Activated naive CD8-positive, alpha-beta T cell treated with anti-CD3 and anti-CD28 coated beads, Interleukin-2, amount 50 U/mL, for 24 hours (primary cell): ENCODE results near the gene PRX.

ENCODE experiments used
- ATAC-seq: fragments of 150-1000 bp; cut with Tn5 transposase; one replicate; pipeline ENCODE4 v1.10.0; 2021
- DNase-seq: peaks from one replicate; pipeline ENCODE4 v3.0.0; 2021
- H3K27ac Mint-ChIP-seq: one replicate; pipeline ENCODE4 v1.8.0; 2021; ENCODE audit warnings: mild to moderate bottlenecking, mixed read lengths
- H3K27me3 Mint-ChIP-seq: one replicate; pipeline ENCODE4 v1.8.0; 2021; ENCODE audit warnings: mixed read lengths
- H3K36me3 Mint-ChIP-seq: one replicate; pipeline ENCODE4 v1.8.0; 2021; ENCODE audit warnings: low read depth, mixed read lengths
- H3K4me1 Mint-ChIP-seq: one replicate; pipeline ENCODE4 v1.8.0; 2021; ENCODE audit warnings: mixed read lengths
- H3K4me3 Mint-ChIP-seq: one replicate; pipeline ENCODE4 v1.8.0; 2021; ENCODE audit warnings: mild to moderate bottlenecking, moderate library complexity, mixed read lengths
- H3K9me3 Mint-ChIP-seq: one replicate; pipeline ENCODE4 v1.8.0; 2021; ENCODE audit warnings: mixed read lengths

The PRX gene

GRCh38 chr19:40360708-40361241 lies 52.4 kb downstream of the PRX start:
- ATAC-seq (no peak), DNase-seq (no peak)
- no peaks in the 10 kb centered on the region for H3K27me3 Mint-ChIP-seq
- H3K4me1 Mint-ChIP-seq, result peaks cover 28% of the 10 kb centered on the region
- H3K4me3 Mint-ChIP-seq, result no peak overlapping the region
- no peak overlapping the region for H3K27ac Mint-ChIP-seq
- H3K9me3 Mint-ChIP-seq, result no peaks in the 10 kb centered on the region
- H3K36me3 Mint-ChIP-seq, result peaks cover 7% of the 10 kb centered on the region

GRCh38 chr19:40360020-40360707 lies 53.0 kb downstream of the PRX start:
- H3K36me3 Mint-ChIP-seq, result peaks cover 7% of the 10 kb centered on the region
- ATAC-seq (no peak), DNase-seq (no peak)
- H3K27me3 Mint-ChIP-seq, result no peaks in the 10 kb centered on the region
- H3K27ac Mint-ChIP-seq, result no peak overlapping the region
- peaks cover 25% of the 10 kb centered on the region for H3K4me1 Mint-ChIP-seq
- H3K9me3 Mint-ChIP-seq, result no peaks in the 10 kb centered on the region
- H3K4me3 Mint-ChIP-seq, result no peak overlapping the region

- no peaks in the 10 kb centered on the region for H3K27me3 Mint-ChIP-seq
- H3K4me3 Mint-ChIP-seq, result no peak overlapping the region
- DNase-seq (no peak), ATAC-seq (peak; percentile 40)
- peaks cover 20% of the 10 kb centered on the region for H3K4me1 Mint-ChIP-seq
- no peaks in the 10 kb centered on the region for H3K9me3 Mint-ChIP-seq
- peaks cover 7% of the 10 kb centered on the region for H3K36me3 Mint-ChIP-seq
- no peak overlapping the region for H3K27ac Mint-ChIP-seq
Observed at GRCh38 chr19:40358773-40359172, 54.4 kb downstream of the PRX start.

- Mint-ChIP-seq H3K4me1 (peaks cover 17% of the 10 kb centered on the region), H3K27ac (no peak overlapping the region), H3K9me3 (no peaks in the 10 kb centered on the region), H3K36me3 (peaks cover 7% of the 10 kb centered on the region), H3K27me3 (no peaks in the 10 kb centered on the region), H3K4me3 (no peak overlapping the region)
- ATAC-seq (no peak), DNase-seq (no peak)
Observed at GRCh38 chr19:40357640-40358039, 55.5 kb downstream of the PRX start.

- H3K27ac Mint-ChIP-seq, result no peak overlapping the region
Observed at GRCh38 chr19:40356681-40357595, 56.2 kb downstream of the PRX start.

GRCh38 chr19:40355975-40356680 lies 57.0 kb downstream of the PRX start:
- no peak overlapping the region for H3K27ac Mint-ChIP-seq
- H3K4me3 Mint-ChIP-seq, result no peak overlapping the region
- peaks cover 17% of the 10 kb centered on the region for H3K4me1 Mint-ChIP-seq
- H3K36me3 Mint-ChIP-seq, result peaks cover 7% of the 10 kb centered on the region
- DNase-seq (no peak), ATAC-seq (no peak)
- no peaks in the 10 kb centered on the region for H3K27me3 Mint-ChIP-seq
- H3K9me3 Mint-ChIP-seq, result no peaks in the 10 kb centered on the region

More at GRCh38 chr19:40356681-40357595, 56.2 kb downstream of the PRX start:
- no peak for ATAC-seq
- Mint-ChIP-seq H3K4me3 (no peak overlapping the region), H3K27me3 (no peaks in the 10 kb centered on the region), H3K4me1 (peaks cover 15% of the 10 kb centered on the region), H3K36me3 (peaks cover 7% of the 10 kb centered on the region), H3K9me3 (no peaks in the 10 kb centered on the region)
- DNase-seq, result no peak

GRCh38 chr19:40348961-40349507 lies 64.1 kb downstream of the PRX start:
- peaks cover 2% of the 10 kb centered on the region for H3K27me3 Mint-ChIP-seq
- H3K9me3 Mint-ChIP-seq, result no peaks in the 10 kb centered on the region
- H3K36me3 Mint-ChIP-seq, result peaks cover 3% of the 10 kb centered on the region
- ATAC-seq, result no peak
- peaks cover 25% of the 10 kb centered on the region for H3K4me1 Mint-ChIP-seq
- no peak for DNase-seq
- H3K4me3 Mint-ChIP-seq, result peak overlapping the region; percentile 87
- peak overlapping the region; percentile 86 for H3K27ac Mint-ChIP-seq

- peak within 1 kb of the TSS; percentile 86 for H3K27ac Mint-ChIP-seq
- peak; percentile 99 for ATAC-seq
- no peaks in the 10 kb centered on the region for H3K9me3 Mint-ChIP-seq
- H3K36me3 Mint-ChIP-seq, result peaks cover 3% of the 10 kb centered on the region
- H3K4me1 Mint-ChIP-seq, result peaks cover 25% of the 10 kb centered on the region
- peak within 1 kb of the TSS; percentile 87 for H3K4me3 Mint-ChIP-seq
- peak; percentile 99 for DNase-seq
- peaks cover 2% of the 10 kb centered on the region for H3K27me3 Mint-ChIP-seq
Observed at GRCh38 chr19:40348125-40348913, 64.9 kb downstream of the PRX start, which contains the start of the genes C19orf47 and PLD3. TSS of gene C19orf47 (minus strand) at chr19:40348397. CDS start at chr19:40341857, 6,540 bp downstream. TSS of gene PLD3 (plus strand) at chr19:40348695. CDS start at chr19:40366484, 17,789 bp downstream.

- DNase-seq (no peak), ATAC-seq (no peak)
- peaks cover 8% of the 10 kb centered on the region for H3K36me3 Mint-ChIP-seq
- no peaks in the 10 kb centered on the region for H3K9me3 Mint-ChIP-seq
- H3K4me1 Mint-ChIP-seq, result peaks cover 17% of the 10 kb centered on the region
- no peak overlapping the region for H3K27ac Mint-ChIP-seq
- H3K4me3 Mint-ChIP-seq, result no peak overlapping the region
- H3K27me3 Mint-ChIP-seq, result peaks cover 2% of the 10 kb centered on the region
Observed at GRCh38 chr19:40344422-40344821, 68.8 kb downstream of the PRX start.
